Left hindlimb (tissue), 1 donor: ENCODE results near the gene DPM2.
A peak's percentile ranks its signal among the peaks of the same experiment; 100 is the strongest.

Experiments
- DNase-seq: peaks from one replicate; pipeline ENCODE4 v3.0.0-alpha.2; 2018

Gene DPM2

DNA sequence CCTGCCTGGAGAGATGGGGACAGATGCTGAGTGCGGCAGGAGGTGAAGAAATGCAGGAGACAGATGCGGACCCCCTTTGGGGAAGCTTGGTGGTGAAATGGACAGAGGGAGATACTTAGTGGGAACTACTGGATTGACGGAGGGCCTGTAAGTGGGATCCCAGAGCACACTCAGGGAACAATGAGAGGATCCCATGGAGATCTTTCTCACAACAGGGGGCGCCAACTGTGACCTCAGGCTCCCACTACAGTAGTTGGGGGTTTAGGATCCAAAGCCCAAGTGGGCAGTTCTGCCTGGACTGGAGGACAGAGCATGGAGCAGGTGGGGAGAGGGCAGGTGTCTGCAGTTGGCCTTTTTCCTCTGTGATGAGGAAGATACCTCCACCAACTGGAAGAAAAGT, 3.4 kb downstream of the DPM2 start:
- no peak for DNase-seq

DNA sequence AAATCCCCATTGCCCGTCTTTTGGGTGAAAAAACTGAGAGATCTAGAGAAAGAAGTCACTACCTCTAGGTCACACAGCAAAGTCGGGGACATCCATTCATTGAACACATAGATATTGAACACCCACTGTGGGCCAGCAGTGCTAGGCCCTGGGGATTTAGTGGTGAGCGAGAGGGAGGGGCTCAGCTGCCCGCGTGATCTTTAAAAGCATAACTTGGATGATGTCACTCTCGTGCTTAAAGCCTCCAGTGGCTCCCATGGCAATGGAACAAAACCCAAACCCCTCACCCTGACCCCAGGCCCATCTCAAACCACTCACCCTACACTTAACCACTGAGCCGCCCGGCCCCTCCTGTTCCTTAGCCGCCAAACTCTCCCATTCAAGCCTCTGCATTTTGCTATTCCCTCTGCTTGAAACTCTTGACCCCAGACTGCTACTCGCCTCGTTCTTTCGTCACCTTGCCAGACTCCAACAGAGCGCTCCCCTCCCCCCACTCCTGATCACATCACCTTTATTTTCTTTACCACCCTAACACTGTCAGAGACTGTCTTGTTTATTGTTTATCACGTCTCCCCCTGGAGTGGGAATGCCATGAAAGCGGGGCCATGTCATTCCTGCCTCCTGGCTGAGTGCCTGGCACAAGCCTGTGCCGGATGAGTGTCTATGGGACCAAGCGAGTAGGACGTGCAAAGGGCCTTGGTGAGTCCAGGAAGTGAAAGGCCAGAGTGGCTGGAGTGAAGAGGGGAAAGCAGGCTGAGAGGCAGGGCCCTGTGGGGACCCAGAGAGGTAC, 6.4 kb downstream of the DPM2 start:
- DNase-seq: no peak

- DNase-seq: peak; percentile 88
Measured at GRCh38 chr9:127930231-127931091, 7.2 kb downstream of the DPM2 start, which contains the start of gene PIP5KL1. TSS of gene PIP5KL1 (minus strand) at chr9:127930777. CDS start at chr9:127930752, 25 bp downstream.

GRCh38 chr9:127929625-127929979, 8.1 kb downstream of the DPM2 start:
- no peak for DNase-seq

DNA sequence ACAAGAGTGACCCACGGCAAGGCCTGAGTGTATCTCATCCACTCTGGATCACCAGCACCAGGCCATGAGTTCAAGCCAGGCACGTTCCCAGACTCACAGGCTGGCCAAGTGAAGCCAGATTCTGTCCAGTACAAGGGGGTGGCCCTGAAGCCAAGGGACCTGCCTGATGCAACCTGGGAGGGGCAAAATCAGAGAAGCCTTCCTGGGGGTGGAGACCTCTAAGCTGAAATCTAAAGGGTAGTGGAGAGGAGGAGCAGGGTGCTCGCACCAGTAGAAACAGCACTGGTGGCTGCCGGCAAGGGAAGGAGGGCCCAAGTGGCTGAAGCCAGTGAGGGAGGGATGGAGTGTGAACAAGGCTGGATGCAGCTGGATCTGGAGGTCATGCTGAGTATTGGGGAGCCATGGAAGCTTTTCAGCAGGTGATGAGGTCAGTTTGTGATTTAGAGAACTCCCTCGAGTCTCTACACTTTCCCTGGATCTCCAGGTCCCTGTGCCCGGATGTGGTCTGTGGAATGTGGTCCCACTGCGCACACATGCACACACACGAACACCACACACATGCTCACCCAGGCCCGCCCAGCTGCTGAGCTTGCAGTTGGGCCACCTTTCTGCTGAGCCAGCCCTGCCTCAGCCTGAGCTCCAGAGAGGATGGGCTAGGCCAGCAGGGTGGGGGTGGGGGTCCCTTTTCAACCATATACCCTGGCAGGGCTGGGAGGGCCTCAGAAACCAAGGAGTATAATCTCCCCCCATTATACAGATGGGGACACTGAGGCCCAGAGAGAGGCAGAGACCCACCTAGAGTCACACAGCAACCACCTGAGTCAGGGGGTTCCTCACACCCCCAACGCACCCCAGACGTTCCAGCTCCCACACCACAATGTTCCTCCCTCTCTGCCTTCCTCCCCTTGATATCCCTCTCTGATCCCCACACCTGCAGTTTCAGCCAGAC, 8.7 kb downstream of the DPM2 start:
- DNase-seq: no peak

DNA sequence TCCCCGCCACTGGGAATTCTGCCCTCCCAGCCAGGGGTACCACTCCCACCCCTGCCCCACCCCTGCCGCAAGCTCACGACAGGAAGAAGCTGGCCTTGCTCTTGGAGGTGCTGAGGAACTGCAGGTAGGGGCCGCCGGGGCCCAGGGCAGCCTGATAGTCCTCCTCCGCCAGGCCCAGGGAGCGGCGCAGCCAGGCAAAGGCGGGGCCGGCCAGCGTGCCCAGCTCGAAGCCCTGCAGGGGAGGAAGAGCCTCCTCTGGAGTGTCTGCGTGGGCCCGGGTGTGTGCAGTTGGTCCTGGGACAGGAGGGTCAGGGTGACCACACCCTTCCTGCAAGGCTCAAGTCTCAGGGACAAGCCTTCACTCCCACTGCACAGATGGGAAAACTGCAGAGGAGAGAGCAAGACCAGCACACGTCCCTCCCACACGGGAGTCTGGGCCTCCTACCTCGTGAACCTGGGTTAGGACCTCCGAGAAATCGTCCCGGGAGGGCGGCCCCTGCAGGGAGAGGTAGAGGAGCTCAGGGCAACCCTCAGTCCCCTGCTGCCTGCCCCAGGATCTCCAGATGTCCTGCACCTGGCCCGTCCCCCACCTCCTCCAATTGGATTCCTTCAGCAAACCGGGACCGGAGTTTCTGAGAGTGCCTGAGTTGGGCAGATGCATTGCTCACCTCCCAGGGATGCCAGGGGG, 9.5 kb downstream of the DPM2 start:
- DNase-seq: no peak

- no peak for DNase-seq
Measured at GRCh38 chr9:127927201-127927987, 10.3 kb downstream of the DPM2 start.

DNA sequence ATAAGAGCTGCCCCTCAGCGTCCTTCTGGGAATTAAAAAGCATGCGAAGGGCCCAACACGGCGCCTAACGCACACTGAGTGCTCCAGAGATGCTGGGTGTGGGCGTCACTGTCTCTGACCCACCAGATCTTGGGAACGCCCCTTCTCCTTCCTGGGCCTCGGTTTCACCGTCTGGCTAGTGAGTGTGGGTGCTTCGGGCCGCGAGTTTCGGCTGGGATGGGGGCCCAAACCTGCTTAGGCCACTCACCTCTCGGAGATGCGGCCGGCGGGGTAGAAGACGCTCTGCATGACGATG, 10.8 kb downstream of the DPM2 start:
- no peak for DNase-seq

DNA sequence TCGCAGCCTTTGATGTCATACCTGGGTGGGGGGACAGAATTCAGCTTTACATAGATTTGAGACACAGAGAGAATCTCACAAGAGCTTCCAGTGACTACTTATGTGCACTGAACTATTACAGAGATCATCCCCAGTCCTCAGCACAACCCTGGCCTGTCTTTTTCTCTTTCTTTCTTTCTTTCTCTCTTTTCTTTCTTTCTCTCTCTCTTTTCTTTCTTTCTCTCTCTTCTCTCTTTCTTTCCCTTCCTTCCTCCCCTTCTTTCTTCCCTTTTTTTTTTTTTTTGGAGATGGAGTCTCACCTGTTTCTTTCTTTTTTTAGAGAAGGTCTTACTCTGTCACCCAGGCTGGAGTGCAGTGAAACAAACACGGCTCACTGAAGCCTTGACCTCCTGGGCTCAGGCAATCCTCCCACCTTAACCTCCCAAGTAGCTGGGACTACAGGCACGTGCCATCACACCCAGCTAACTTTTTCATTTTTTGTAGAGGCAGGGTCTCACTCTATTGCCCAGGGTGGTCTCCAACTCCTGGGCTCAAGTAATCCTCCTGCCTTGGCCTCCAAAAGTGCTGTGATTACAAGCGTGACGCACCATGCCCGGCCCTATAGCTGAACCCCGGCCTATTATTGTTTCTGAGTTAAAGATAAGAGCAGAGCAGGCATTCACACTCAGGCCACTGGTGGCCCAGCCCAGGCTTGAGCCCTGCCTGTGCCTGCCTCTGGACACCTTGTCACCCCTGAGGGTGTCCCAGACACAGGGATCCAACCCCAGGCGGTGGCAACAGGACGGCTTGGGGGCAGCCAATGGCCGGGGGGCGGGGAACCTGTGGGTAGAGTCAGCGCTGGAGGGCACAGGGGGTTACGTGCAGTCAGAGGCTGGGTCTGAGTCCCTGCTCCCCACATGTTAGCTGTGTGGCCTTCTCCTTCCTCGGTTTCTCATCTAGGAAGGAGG, 11.4 kb downstream of the DPM2 start:
- DNase-seq: no peak

GRCh38 chr9:127924736-127925444, 12.8 kb downstream of the DPM2 start:
- no peak for DNase-seq

GRCh38 chr9:127923771-127924170, 13.9 kb downstream of the DPM2 start:
- DNase-seq: no peak

GRCh38 chr9:127923046-127923445, 14.6 kb downstream of the DPM2 start:
- DNase-seq: no peak

- DNase-seq: no peak
Measured at GRCh38 chr9:127921557-127922120, 16.0 kb downstream of the DPM2 start.

GRCh38 chr9:127920794-127921193, 16.9 kb downstream of the DPM2 start:
- no peak for DNase-seq

GRCh38 chr9:127919253-127919815, 18.3 kb downstream of the DPM2 start:
- peak; percentile 72 for DNase-seq

DNA sequence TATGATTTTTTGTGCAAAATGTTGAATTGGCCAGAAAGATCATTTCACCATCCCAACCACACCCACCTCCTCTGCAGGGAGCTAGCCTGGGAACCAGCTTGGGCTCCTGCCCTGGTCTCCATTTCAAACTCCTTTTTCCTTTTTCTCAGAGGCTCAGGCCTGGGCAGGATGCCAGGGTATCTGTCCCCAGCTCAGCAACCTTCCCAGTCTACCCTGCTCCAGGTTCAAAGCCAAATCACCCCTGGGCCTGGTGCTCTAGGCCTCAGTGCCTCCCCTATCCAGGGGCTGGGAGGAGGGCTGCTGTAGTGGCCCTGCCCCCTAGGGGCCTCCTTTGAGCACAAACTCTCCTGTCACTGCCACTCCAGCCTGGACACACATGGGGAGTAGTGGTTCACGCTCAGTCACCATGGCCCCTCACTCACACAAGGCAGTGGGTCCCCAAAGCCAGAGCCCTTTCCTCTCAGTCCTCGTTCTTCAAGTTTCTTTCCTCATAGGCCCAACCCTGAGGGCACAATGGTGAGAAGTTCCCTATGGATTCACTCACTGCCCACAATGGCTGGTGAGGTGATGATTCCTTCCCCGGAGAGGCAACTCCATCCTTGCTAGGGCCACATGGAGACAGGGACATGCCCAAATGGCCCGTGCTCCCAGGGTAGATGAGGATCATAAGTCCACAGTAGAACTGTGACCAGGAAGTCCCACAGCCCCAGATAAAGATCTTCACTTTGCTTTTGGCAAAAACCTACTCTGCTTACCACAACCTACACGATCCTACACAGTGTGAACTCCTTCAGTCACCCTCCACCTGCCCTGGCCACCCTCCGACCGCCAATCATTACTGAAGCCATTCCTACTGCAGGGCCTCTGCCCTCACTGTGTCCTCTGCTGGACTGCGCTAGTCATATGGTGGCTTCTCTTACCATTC, 19.2 kb downstream of the DPM2 start:
- DNase-seq: no peak

GRCh38 chr9:127917603-127918002, 20.1 kb downstream of the DPM2 start:
- no peak for DNase-seq
